Left hindlimb (tissue), 1 donor: ENCODE data around the gene KCNQ1OT1.

Source experiments
- DNase-seq: peaks from one replicate; pipeline ENCODE4 v3.0.0-alpha.2; 2018

The KCNQ1OT1 gene

DNA sequence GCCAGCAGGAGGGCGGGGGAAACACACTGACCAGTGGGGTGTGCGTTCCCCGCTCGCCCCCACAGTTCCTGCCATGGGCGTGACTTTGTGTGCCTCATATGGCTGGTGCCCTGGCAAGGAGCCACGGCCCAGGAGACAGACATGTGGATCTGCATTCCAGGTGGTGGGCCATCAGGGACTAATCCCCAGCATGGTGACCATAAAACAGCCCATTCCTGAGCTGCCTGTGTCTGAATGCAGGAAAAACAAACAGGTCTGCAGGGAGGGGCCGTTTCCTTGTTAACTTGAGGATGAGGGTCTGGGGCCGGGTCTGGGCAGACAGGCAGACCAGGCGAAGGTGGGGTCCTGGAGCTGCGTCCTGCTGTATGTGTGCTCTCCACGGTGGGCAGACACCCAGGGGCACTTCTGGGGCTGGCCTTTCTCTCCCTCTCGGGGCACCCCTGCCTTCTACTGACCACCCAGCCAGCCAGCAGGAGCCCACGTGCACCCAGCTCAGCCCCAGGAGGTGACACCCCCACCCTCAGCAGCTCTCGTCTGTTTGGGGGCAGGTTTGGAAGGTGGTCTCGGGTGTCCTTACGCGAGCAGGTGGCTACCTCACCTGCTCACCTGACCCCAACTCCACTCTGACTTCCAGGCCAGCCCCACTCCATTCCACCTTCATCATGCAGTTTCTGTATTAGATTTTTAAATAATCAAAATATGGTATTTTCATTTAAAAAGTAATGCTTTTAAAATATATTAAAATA is 120.3 kb downstream of the KCNQ1OT1 start:
- peak; percentile 37 for DNase-seq

DNA sequence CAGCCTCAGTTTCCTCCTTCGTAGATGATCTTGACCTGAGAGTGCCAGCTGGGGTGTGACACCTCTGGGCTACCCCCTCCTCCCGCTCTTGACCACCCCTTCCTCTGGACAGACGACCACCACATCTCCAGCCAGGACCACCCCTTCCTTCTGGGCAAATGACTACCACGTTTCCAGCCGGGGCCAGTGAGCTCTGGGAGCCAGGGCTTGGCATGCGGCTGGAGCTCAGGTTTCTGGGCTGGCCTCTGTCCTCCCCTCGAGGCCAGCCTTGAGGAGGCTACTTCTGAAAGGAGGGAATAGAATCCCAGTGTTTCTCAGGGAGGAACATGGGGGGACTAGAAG is 120.9 kb downstream of the KCNQ1OT1 start:
- no peak for DNase-seq

DNA sequence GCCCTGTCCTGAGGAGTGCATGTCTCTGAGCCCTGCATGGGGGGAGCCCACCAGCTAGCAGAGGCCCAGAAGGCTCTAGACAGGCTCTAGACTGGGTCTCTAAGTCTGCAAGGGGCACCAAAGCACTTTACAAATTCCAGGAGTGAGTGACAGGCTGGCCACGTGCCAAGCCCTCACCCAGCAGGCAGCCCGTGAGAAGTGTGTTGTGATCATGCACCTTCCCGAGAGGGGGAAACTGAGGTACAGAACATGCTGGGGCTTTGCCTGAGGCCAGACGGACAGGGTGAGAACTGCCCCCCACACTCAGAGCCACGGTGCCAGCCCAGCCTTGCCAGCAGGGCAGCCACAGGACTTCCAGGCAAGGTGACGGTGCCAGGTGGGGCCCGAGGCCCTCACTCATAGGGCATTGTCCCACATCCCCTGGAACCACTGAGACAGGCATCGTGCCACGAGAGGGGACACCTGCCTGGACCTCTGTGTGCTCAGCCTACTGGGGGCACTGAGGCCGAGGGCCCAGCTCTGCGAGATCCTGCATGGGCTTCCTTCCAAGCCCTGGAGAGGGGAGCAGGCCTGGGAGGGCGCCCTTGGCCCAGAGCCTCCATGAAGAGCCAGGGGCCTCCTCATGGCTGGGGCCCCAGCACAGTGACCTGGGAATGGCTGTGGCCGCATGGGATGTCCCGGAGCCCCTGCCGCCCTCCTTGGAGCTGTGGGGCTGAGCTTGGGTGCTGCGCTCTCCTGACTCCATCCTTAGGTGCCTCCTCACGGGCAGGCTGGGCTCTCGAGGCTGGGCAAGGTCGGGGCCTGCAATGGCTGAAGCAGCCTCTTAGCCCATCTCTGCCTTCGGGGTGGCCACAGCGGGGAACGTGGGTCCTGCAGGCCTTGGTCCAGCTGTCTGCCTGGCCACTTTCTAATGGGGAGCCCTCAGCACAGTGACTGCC is 121.5 kb downstream of the KCNQ1OT1 start:
- peak; percentile 33 for DNase-seq

DNA sequence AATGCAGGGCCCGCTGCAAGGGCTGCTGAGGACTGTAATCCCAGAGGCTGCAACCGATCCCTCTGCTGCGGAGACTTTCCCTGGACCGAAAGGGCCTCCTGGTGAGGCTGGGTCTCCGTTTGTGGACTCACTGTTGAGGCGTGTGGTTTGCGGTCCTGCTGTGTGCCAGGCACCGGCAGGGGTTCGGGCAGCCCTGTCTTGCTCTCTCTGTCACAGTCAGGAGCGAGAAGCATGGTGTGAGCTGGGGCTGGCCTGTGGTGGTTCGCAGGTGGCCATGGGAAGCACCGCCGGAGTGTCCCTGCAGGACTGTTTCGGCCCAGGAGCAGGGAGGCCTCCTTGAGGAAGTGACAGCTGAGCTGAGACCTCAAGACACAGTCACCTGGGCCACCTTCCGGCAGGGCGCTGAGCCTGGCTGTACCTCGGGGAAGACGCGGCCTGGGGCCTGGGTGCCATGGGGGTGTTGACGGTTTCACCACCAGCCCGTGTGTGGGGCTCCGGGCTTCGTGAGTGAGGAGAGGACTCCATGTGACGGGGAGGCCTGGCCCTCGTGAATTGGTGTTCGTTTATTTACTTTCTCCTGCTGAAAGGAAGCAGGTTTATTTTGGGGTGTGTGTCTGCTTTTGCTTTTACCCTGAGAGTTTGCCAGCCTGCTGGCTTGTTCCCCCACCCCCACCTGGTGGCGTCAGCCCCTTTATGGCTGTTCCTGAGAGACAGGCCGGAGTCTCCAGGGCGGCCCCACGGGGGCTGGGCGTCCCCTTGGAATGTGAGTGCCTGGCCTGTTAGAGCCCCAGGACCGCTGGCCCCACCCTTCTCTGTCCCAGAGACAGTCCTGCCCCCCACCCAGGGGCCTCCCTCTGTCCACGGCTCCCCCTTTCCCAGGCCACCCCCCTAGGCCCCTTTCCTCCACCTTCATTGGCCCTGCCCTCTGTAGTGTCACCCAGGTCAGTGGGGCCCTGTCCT is 122.5 kb downstream of the KCNQ1OT1 start:
- DNase-seq = peak; percentile 30

DNA sequence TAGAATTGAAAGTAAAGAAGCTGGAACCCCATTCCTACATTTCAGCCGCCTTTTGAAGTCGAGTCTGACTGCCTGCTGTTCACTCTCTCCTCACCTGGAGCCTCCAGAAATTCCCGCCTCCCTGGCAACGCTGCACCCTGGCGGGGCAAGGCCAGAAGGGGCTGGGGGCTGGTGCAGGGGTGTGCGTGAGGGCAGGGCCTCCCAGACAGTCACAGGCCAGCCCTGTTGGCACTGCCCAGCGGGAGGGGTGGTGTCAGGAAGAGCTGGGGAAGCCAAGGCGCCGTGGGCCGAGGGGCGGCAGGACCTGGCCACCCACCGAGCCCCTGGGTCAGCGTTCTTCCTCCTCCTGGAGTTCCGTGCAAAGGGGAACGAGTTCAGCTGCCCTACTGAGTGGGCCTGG is 123.2 kb downstream of the KCNQ1OT1 start:
- DNase-seq = peak; percentile 26

DNA sequence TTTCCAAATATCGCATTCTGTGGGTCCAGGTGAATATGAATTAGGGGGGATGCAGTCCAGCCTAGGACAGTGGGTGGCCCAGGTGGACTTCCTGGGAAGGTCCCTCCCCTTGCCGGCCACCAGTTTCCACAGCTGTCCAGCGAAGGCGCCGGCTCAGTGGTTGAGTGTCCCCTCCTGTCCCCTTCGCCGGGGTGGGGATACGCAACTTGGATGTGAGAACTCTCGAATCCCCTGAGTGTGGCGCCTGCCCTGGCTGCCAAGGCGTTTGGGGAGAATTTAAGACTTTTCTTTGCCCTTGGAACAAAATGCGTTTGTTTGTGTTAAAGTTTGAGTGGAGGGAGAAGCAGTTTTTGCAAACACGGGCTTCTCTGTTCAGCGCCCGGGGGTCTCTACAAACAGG is 123.7 kb downstream of the KCNQ1OT1 start:
- peak; percentile 25 for DNase-seq

DNA sequence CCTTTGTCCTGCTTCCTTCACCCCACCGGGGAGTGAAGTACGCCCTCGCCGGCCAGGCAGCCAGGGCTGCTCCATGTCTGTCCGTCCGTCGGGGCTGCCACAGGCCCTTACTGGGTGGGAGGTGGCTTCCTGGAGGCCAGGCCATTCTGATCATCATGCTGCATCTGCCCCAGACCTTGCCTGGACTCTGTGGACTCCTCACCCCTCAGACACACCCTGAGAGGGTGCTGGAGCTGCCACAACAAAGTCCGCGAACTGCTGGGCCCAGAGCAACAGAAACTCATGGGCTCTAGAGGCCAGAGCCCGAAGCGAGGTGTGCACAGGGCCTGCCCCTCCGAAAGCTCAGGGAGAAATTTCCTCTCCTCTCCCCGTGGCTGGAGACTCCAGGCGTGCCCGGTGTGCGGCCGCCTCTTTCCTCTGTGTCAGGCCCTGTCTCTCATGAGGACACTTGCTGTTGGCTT is 124.2 kb downstream of the KCNQ1OT1 start:
- peak; percentile 29 for DNase-seq

DNA sequence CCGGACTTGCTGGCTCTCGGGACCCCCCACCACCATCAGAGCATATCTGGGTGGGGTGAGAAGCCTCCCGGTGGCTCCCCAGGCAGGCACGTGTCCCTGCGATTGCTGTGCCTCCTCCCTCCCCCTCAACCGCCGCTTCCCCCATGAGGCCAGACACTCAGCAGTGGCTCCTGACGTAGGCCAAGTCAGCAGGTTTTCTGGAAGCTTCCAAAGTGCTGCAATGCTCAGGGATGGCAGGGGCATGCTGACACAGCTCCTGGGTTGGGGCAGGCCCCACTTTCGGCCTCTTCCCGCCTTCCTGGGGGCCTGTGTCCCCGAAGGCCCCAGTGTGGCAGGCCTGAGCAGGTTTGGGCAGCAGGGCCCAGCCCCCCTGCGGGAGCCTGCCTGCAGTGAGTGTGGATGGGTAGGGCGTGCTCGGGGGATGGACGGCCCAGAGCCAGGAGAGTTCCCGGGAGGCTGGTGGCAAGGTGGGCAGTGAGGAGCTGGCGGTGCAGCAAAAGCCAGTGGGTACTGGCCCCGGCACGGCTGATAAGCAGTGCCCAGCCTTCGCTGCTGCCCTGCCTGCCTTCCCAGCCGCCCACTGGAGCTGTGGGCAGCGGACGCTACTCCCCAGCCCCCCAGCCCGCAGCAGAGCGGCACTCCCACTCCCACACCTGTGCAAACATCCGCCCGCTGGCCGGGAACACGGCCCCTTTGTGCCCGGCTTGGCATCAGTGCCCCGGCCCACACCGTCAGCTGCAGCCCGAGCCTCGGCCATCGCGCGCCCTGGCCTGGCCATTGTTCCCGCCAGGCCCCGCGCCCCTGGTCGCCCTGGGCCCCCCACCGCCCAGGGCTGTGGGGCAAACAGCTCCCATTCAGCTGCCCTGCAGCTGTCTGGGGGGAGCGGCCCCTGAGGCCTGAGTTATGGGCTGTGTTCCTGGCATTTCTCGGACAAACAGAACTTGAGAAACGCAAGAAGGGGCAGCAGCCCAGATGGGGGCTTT is 125.0 kb downstream of the KCNQ1OT1 start:
- peak; percentile 60 for DNase-seq

DNA sequence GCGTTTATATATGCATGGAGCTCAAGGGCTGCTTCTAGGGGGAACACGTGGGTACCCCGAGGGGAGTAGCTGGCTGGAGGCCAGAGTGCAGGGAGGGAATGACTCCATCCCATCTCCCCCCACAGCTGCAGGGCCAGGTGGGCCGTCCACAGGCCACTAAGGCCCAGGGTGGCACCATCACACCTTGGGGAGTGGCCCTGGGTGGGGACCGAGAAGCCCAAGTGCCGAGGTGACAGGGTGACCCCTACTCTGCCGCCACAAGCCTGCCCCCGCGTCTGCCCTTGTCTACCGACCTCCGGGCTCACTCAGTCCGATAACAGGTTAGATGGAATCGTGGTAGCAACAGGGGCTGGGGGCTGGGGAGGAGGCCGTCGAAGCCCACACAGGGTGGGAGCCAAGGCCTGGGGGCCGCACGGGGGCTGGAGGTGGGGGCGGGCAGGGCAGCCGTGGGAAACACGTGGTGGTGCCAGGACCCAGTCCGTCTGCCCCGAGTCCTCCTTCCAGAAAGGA is 125.7 kb downstream of the KCNQ1OT1 start:
- peak; percentile 25 for DNase-seq

DNA sequence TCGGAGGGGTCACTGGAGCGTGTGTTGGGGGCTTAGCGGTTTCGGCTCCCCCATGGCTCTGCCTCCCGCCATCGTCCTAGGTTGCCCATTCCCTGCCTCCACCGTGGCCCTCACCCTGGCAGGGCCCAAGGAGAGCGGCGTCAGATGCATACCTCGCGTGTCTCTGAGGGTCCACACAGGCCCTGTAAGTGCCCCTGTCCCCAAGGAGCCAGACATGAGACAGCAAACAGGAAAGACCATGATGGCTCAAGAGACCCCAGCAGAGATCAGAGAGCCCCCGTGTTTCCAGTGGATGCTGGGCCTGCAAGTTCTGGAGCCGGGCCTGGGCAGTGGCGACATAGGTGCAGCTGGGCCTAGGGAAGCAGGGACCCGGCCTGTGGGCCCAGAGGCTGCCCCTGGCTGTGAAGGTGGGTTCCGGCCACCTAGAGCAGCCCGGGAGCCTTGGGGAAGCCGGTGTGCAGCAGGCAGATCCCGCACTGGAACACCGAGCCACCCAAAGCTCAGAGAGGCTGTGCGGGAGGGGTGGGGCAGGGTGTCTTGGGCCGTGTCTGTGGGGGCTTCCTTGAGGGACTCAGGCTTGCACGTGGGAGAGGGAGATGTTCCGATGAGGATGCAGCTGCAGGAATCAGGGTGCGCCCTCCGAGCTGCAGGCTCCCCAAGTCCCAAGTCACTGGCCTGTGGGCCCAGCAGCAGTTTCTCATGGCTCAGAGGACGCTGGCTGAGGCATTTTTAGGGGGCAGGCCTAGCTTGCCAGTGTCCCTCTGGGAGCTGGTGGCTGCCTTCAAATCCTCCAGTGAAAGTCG is 126.4 kb downstream of the KCNQ1OT1 start:
- peak; percentile 25 for DNase-seq

DNA sequence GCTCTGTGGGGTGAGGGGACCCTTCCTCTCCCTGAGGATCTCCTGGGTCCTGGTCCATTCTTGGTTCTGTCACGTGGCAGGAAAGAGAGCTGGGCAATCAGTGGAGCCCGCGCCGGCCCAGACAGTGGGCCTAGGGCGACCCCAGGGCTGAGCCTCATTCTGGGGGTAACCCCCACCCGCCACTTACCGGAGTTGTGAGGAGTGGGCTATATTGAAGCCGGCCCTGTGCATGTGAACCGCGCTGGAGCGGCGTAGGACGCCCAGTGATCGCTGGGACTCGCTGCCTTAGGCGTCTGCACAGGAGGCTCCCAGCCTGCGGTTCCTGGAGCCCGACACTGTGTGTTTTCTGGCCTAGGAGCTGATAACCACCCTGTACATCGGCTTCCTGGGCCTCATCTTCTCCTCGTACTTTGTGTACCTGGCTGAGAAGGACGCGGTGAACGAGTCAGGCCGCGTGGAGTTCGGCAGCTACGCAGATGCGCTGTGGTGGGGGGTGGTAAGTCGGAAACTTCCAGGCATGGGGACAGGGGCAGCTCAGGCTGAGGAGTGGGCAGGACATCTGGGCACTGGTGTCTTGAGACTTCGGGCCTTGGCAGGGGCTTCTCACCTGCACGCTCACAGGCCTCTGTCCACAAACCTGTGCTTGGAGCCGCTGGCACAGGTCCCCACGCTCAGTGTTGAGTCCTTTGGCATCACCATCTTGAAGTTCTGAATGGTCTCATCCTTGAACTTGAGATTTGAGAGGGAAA is 127.1 kb downstream of the KCNQ1OT1 start:
- peak; percentile 23 for DNase-seq

DNA sequence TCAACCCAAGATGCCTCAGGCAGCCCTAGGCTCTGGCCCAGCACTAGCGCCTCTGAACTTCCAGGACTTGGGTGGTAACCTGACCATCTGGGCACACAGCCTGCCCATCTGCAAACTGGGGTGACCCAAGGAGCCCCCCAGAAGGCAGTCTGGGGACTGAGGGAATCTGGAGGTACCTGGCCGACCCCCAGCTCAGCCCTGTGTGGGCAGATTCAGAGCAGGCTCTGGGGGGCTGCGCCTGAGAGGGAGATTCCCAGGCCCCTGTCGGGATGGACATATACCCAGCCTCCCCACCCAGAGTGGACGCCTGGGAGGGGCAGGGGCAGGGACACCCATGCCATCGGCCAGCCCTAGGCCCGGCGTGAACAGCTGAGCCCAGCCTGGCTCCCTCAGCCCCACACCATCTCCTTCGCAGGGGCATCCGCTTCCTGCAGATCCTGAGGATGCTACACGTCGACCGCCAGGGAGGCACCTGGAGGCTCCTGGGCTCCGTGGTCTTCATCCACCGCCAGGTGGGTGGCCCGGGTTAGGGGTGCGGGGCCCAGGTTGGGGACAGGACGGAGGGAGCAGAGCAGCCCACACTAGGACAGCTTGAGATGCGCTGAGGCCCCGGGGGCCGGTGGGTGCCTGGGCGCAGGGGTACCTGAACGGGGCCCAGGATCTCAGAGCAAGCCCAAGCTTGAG is 128.1 kb downstream of the KCNQ1OT1 start:
- DNase-seq = peak; percentile 30

DNA sequence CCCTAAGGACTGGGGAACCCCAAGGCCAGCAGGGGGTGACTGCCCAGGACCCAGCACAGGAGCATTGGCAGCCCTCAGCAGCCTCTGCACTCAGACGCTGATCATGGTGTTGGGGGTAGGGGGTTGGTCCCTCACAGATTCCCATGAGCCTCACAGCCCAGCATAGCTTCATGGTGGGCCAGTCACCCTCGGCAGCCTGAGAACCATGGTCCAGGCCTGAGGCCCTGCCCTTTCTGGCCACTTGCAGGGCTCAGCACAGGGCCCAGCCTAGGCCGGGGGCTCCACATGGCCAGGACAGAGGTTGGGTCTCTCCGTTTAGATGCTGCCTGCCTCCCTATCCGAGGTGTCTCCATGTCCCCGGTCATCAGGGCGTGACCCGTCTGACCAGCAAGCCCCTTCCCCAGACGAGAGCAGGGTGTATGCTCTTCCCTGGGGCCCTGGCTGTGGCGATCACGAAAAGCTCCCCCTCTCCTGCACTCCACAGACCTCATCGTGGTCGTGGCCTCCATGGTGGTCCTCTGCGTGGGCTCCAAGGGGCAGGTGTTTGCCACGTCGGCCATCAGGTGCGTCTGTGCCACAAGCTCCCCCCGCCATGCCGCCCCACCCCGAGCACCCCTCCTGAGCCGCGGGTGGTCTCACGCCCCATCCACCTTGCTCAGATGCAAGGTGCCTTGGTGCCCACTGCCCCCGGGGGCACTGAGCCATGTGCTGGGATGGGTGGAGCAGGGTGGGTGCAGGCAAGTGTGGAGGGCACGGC is 128.8 kb downstream of the KCNQ1OT1 start:
- peak; percentile 26 for DNase-seq

DNA sequence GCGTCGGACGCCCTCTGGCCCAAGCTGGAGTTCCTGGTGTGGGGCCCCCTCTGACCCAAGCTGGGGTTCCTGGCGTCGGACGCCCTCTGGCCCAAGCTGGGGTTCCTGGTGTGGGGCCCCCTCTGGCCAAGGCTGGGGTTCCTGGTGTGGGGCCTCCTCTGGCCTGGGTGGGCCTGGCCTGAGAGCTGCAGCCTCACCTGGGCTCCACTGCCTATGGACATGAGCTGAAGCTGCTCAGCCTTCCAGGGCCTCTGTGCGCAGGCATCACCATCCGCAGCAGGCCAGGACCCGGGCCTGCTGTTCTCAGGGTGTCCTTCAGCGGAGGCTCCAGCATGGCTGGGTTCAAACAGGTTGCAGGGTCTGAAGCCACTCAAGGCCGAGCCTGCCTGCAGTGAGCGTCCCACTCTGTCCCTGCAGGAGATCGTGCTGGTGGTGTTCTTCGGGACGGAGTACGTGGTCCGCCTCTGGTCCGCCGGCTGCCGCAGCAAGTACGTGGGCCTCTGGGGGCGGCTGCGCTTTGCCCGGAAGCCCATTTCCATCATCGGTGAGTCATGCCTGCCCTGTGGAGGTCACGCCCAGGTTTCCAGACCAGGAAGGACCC is 129.5 kb downstream of the KCNQ1OT1 start:
- no peak for DNase-seq

DNA sequence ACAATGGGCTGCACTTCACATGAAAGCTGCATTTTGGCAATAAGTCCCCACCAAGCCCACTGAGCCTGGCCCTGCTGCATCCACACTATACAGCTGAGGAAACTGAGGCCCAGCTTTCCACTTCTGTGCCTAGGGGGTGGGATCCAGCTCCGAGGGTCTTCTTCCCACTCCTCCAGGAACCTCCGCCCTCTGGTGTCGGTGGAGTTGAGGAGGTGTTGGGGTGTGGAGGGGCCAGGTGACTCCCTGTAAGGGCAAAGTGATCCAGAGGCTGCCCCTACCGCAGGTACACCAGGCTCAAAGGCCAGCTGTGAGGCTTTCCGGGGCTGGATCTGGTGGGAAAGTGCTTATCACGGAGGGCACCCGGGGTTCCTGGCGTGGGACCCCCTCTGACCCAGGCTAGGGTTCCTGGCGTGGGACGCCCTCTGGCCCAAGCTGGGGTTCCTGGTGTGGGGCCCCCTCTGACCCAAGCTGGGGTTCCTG is 130.0 kb downstream of the KCNQ1OT1 start:
- no peak for DNase-seq

DNA sequence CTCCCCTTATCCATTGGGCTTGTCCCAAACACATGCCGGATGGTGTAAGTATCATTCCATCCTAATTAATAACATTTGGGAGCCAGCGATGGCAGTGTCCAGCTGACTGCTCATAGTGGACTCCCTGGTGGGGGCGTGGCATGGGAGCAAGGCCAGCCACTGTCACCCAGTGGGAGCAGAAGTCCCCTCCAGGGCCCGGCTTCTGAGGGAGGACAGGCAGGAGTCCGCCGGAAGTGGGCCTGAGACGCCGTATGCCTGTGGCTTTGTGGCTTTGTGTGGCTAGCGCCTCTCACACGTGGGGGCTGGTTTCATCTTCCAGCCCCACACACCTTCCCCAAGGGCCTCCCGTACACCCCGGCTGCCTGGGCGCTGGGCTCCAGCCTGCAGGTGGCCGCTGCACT is 130.5 kb downstream of the KCNQ1OT1 start:
- peak; percentile 27 for DNase-seq

DNA sequence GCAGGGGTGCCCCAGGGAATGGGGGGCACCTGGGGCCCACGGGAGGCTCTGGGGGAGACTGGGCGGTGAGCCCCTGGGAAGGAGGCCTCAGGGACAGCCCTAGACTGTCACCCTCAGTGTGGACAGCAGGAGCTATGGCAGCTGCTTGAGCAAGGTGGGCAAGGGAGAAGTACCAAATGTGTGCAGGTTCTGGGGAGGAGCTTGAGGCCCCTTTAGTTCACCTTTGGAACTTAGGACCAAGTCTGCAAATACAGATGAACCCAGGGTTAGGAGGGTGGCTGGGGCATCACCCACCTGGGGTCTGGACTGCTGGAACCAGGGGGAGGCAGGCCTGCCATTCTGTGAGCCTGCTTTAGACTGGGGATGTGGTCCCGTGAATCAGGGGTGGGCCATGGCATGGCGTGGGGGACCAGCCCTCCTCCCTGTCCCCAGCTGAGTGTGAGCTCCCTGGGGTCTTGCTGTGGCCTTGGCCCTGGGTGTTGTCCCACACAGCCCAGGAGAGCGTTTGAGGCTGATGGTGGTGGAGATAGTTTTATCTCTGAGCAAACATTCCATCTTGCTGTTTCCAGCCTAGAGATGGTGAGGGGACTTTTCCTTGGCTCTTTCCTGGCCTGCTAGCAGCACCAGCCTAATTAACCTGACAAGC is 132.6 kb downstream of the KCNQ1OT1 start:
- DNase-seq = no peak
